Trophoblast cell (in vitro differentiated cells and primary cell): ENCODE results near the gene SLC2A10. TPM values are rescaled to one million over a fixed set of nuclear protein-coding genes. Genes with fewer than 3 reads are reported as not detected.
A peak's percentile ranks its signal among the peaks of the same experiment; 100 is the strongest.

ENCODE experiments used
- DNase-seq, 2 donors: peaks; one replicate each; pipeline ENCODE4 v3.0.0-alpha.2; 2016
- H2AFZ ChIP-seq: 2 replicates; pipeline ENCODE4 v1.6.1; 2013; ENCODE audit warnings: low read length, moderate library complexity, mild to moderate bottlenecking; ENCODE audit not compliant: insufficient read depth, poor library complexity
- H2AK5ac ChIP-seq: 2 replicates; pipeline ENCODE4 v1.6.1; 2013; ENCODE audit warnings: mild to moderate bottlenecking, low read length
- H2BK120ac ChIP-seq: 2 replicates; pipeline ENCODE4 v1.6.1; 2013; ENCODE audit warnings: low read length, mild to moderate bottlenecking, moderate library complexity; ENCODE audit not compliant: insufficient read depth, poor library complexity
- H2BK12ac ChIP-seq: 2 replicates; pipeline ENCODE4 v1.6.1; 2013; ENCODE audit warnings: mild to moderate bottlenecking, low read length, moderate library complexity
- H2BK5ac ChIP-seq: 2 replicates; pipeline ENCODE4 v1.6.1; 2013; ENCODE audit warnings: low read length, low read depth, moderate library complexity, mild to moderate bottlenecking; ENCODE audit not compliant: poor library complexity
- H3K14ac ChIP-seq: 2 replicates; pipeline ENCODE4 v1.6.1; 2013; ENCODE audit warnings: mild to moderate bottlenecking, low read length
- H3K18ac ChIP-seq: 2 replicates; pipeline ENCODE4 v1.6.1; 2013; ENCODE audit warnings: mild to moderate bottlenecking, low read length
- H3K23ac ChIP-seq: 2 replicates; pipeline ENCODE4 v1.6.1; 2013; ENCODE audit warnings: low read length
- H3K27ac ChIP-seq: 2 replicates; pipeline ENCODE4 v1.5.1; 2013; ENCODE audit warnings: low read depth, mild to moderate bottlenecking, inconsistent platforms, low read length, moderate library complexity
- H3K27me3 ChIP-seq: 2 replicates; pipeline ENCODE4 v1.6.1; 2013; ENCODE audit warnings: inconsistent platforms, mild to moderate bottlenecking, low read length, moderate library complexity; ENCODE audit not compliant: insufficient read depth
- H3K36me3 ChIP-seq, 2 experiments: 1 replicate in 1 of 2; 2 replicates in 1 of 2; pipeline ENCODE4 v1.6.1; 2013; ENCODE audit warnings: low read length in 2 of 2, mild to moderate bottlenecking in 2 of 2, moderate library complexity in 1 of 2; ENCODE audit not compliant: insufficient read depth in 2 of 2, control insufficient read depth in 1 of 2
- H3K4ac ChIP-seq: 2 replicates; pipeline ENCODE4 v1.6.1; 2013; ENCODE audit warnings: low read depth, mild to moderate bottlenecking, low read length, moderate library complexity
- H3K4me1 ChIP-seq, 2 experiments: 1 replicate in 1 of 2; 2 replicates in 1 of 2; pipeline ENCODE4 v1.6.1; 2013; ENCODE audit warnings: low read length in 2 of 2, mild to moderate bottlenecking in 2 of 2, moderate library complexity in 1 of 2; ENCODE audit not compliant: insufficient read depth in 2 of 2, control insufficient read depth in 1 of 2
- H3K4me2 ChIP-seq: 2 replicates; pipeline ENCODE4 v1.6.1; 2013; ENCODE audit warnings: inconsistent platforms, mild to moderate bottlenecking, low read length, moderate library complexity
- H3K4me3 ChIP-seq: 2 replicates; pipeline ENCODE4 v1.5.1; 2013; ENCODE audit warnings: mild to moderate bottlenecking, low read depth, low read length, inconsistent platforms
- H3K79me1 ChIP-seq: one replicate; pipeline ENCODE4 v1.6.1; 2013; ENCODE audit warnings: low read length
- H3K79me2 ChIP-seq: 2 replicates; pipeline ENCODE4 v1.6.1; 2013; ENCODE audit warnings: low read length, mild to moderate bottlenecking; ENCODE audit not compliant: control insufficient read depth, insufficient read depth, poor library complexity
- H3K9ac ChIP-seq: 2 replicates; pipeline ENCODE4 v1.6.1; 2013; ENCODE audit warnings: mild to moderate bottlenecking, low read length
- H3K9me3 ChIP-seq: 2 replicates; pipeline ENCODE4 v1.6.1; 2013; ENCODE audit warnings: low read depth, mild to moderate bottlenecking, control low read depth, inconsistent platforms, low read length; ENCODE audit not compliant: insufficient read depth
- H4K12ac ChIP-seq: 2 replicates; pipeline ENCODE4 v1.6.1; 2013; ENCODE audit warnings: low read depth, mild to moderate bottlenecking, low read length, moderate library complexity
- H4K8ac ChIP-seq: 2 replicates; pipeline ENCODE4 v1.6.1; 2013; ENCODE audit warnings: low read depth, mild to moderate bottlenecking, low read length, moderate library complexity
- H4K91ac ChIP-seq: one replicate; pipeline ENCODE4 v1.6.1; 2013; ENCODE audit warnings: low read depth, mild to moderate bottlenecking, low read length, moderate library complexity
- WGBS: extraction: QIAGEN DNeasy Blood & Tissue Kit; methylation state at CpG from one replicate; pipeline ENCODE4 v1.1.7; 2013; ENCODE audit warnings: missing lambda C conversion rate; ENCODE audit not compliant: insufficient read length, insufficient coverage; ENCODE audit errors: extremely low coverage; 5-methylcytosine and 5-hydroxymethylcytosine counted together
- polyA plus RNA-seq: library from polyadenylated mRNA; stranded (reverse); fragments of 200-250 nt; gene quantifications from 2 replicates; pipeline ENCODE4 v1.2.3, GENCODE V29; 2013

The SLC2A10 gene
- polyA plus RNA-seq, result 10.2 TPM in 2 replicates

GRCh38 chr20:46709459-46710152 is at the start of gene SLC2A10:
Gene SLC2A10, plus strand, starts transcription at chr20:46709649. Its CDS starts 88 bp downstream, at chr20:46709737.
- DNase-seq, result peak in 1 of 2 donors; percentile 72
- Histone ChIP-seq H3K27me3 (no peaks in the 10 kb centered on the region), H4K12ac (peak within 1 kb of the TSS; percentile 94), H3K4ac (peak within 1 kb of the TSS; percentile 63), H2AK5ac (peak within 1 kb of the TSS; percentile 94), H3K79me2 (peaks cover 9% of the 10 kb centered on the region), H2BK5ac (peak within 1 kb of the TSS; percentile 21), H2AFZ (peak within 1 kb of the TSS; percentile 90), H3K4me3 (peak within 1 kb of the TSS; percentile 80), H3K18ac (peak within 1 kb of the TSS; percentile 90), H3K14ac (peak within 1 kb of the TSS; percentile 89), H3K23ac (no peak within 1 kb of the TSS), H3K27ac (no peak within 1 kb of the TSS), H4K8ac (peak within 1 kb of the TSS; percentile 96), H3K9me3 (no peaks in the 10 kb centered on the region), H3K9ac (peak within 1 kb of the TSS; percentile 82), H2BK120ac (peak within 1 kb of the TSS; percentile 61), H3K36me3 (no peaks in the 10 kb centered on the region), H3K79me1 (peaks cover 12% of the 10 kb centered on the region), H3K4me2 (peak within 1 kb of the TSS; percentile 93), H4K91ac (peak within 1 kb of the TSS; percentile 90), H2BK12ac (peak within 1 kb of the TSS; percentile 83), H3K4me1 (peaks cover 8 to 11% of the 10 kb centered on the region in 2 experiments)
- no CpG with 5 or more reads among the region's 67 CpGs for WGBS

- Histone ChIP-seq H2BK120ac (no peak overlapping the region), H3K4me1 (no peaks in the 10 kb centered on the region), H3K27ac (no peak overlapping the region), H2AK5ac (no peak overlapping the region), H4K12ac (no peak overlapping the region), H3K27me3 (no peaks in the 10 kb centered on the region), H3K4me2 (no peak overlapping the region), H3K36me3 (no peaks in the 10 kb centered on the region), H3K4me3 (no peak overlapping the region), H3K18ac (no peak overlapping the region), H2BK5ac (no peak overlapping the region), H3K23ac (no peak overlapping the region), H3K9me3 (no peaks in the 10 kb centered on the region), H3K9ac (no peak overlapping the region), H2AFZ (no peak overlapping the region), H3K14ac (no peak overlapping the region), H4K91ac (no peak overlapping the region), H4K8ac (no peak overlapping the region), H3K4ac (no peak overlapping the region), H3K79me2 (no peaks in the 10 kb centered on the region), H3K79me1 (no peaks in the 10 kb centered on the region), H2BK12ac (no peak overlapping the region)
- WGBS, result no CpG with 5 or more reads among the region's 4 CpGs
- DNase-seq, result no peak
These were observed 49.0 kb upstream of the SLC2A10 start for GRCh38 chr20:46660487-46660886.

DNA sequence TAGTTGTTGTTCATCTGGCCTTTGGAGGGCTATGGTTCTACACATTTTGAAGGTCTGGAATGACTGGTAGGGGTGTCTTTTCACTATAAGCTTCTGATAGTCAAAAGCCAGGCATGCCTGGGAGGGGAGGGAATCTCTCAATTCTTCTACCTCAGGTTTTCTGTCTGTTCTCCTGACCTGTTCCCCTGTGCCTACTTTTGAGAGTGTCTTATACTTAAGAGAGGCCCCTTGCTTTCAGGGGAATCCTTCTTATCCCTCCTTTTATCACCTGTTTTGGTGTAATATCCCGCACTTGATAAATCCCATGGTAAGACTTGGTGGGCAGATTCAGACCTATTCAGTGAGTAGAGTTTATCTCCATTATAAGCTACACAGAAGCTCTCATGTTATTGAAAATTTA is 47.8 kb upstream of the SLC2A10 start:
- Histone ChIP-seq H4K12ac (no peak overlapping the region), H3K23ac (no peak overlapping the region), H4K91ac (no peak overlapping the region), H3K9me3 (no peaks in the 10 kb centered on the region), H3K79me2 (no peaks in the 10 kb centered on the region), H2AK5ac (no peak overlapping the region), H2BK120ac (no peak overlapping the region), H2AFZ (no peak overlapping the region), H3K79me1 (no peaks in the 10 kb centered on the region), H3K27ac (no peak overlapping the region), H3K27me3 (no peaks in the 10 kb centered on the region), H3K4ac (no peak overlapping the region), H3K4me1 (no peaks in the 10 kb centered on the region), H2BK5ac (no peak overlapping the region), H3K9ac (no peak overlapping the region), H3K36me3 (no peaks in the 10 kb centered on the region), H2BK12ac (no peak overlapping the region), H3K4me3 (no peak overlapping the region), H4K8ac (no peak overlapping the region), H3K4me2 (no peak overlapping the region), H3K14ac (no peak overlapping the region), H3K18ac (no peak overlapping the region)
- DNase-seq, result no peak
- WGBS, result no CpG with 5 or more reads among the region's 1 CpG

GRCh38 chr20:46663531-46663930 is 45.9 kb upstream of the SLC2A10 start:
- no peaks in the 10 kb centered on the region for H3K27me3 ChIP-seq
- H3K18ac ChIP-seq, result no peak overlapping the region
- H3K4ac ChIP-seq, result no peak overlapping the region
- no peak overlapping the region for H4K91ac ChIP-seq
- no CpG with 5 or more reads among the region's 3 CpGs for WGBS
- no peak for DNase-seq
- no peaks in the 10 kb centered on the region for H3K9me3 ChIP-seq
- no peaks in the 10 kb centered on the region for H3K36me3 ChIP-seq
- H3K27ac ChIP-seq, result no peak overlapping the region
- H4K8ac ChIP-seq, result no peak overlapping the region
- H3K4me3 ChIP-seq, result no peak overlapping the region
- H3K9ac ChIP-seq, result no peak overlapping the region
- H3K14ac ChIP-seq, result no peak overlapping the region
- no peak overlapping the region for H2BK120ac ChIP-seq
- H3K4me2 ChIP-seq, result no peak overlapping the region
- no peak overlapping the region for H2BK5ac ChIP-seq
- no peaks in the 10 kb centered on the region for H3K79me1 ChIP-seq
- no peaks in the 10 kb centered on the region for H3K79me2 ChIP-seq
- no peak overlapping the region for H2BK12ac ChIP-seq
- no peak overlapping the region for H2AFZ ChIP-seq
- no peaks in the 10 kb centered on the region for H3K4me1 ChIP-seq
- no peak overlapping the region for H2AK5ac ChIP-seq
- no peak overlapping the region for H3K23ac ChIP-seq
- no peak overlapping the region for H4K12ac ChIP-seq
